ENCODE measurements around the gene CDS2. TPM values are rescaled to one million over a fixed set of nuclear protein-coding genes. Genes with fewer than 3 reads are reported as not detected.

The CDS2 gene
- total and polyA plus RNA-seq, 2 experiments from 2014 or later, result 16.8 to 40.8 TPM

- no peaks in the 10 kb centered on the region for H3K36me3 Mint-ChIP-seq (ENCODE audit: low read depth)
- TF ChIP-seq CTCF (conservative IDR thresholded peaks at IDR 0.05; ENCODE audit: low read depth in 2 of 2) (no peak), CREB1 (CRISPR knock-in tag; IDR thresholded peaks at IDR 0.05; ENCODE audit: low read depth) (no peak), EZH2 (IDR thresholded peaks at IDR 0.05; ENCODE audit: low read depth, unreplicated experiment) (no peak), ZNF462 (CRISPR knock-in tag; IDR thresholded peaks at IDR 0.05) (no peak), ETS1 (IDR thresholded peaks at IDR 0.05) (no peak), POLR2AphosphoS5 (IDR thresholded peaks at IDR 0.05; ENCODE audit: low read depth) (no peak), REST (IDR thresholded peaks at IDR 0.05; ENCODE audit: unreplicated experiment) (no peak), ZNF114 (CRISPR knock-in tag; IDR thresholded peaks at IDR 0.05) (no peak), EZH2phosphoT487 (IDR thresholded peaks at IDR 0.05; ENCODE audit: unreplicated experiment) (no peak), STAT1 (IDR thresholded peaks at IDR 0.05; ENCODE audit: unreplicated experiment) (no peak), JUNB (IDR thresholded peaks at IDR 0.05; ENCODE audit: unreplicated experiment) (no peak), NANOG (IDR thresholded peaks at IDR 0.05; ENCODE audit: borderline replicate concordance) (no peak), ZNF331 (CRISPR knock-in tag; IDR thresholded peaks at IDR 0.05; ENCODE audit: low read depth) (no peak)
- Histone ChIP-seq H4K20me1 (replicated peaks; ENCODE audit: insufficient read depth) (no peaks in the 10 kb centered on the region; the same call in none of the 2 replicates), H3K4me3 (no peak overlapping the region), H3K27ac (ENCODE audit: low read depth) (no peak overlapping the region), H3K9me2 (ENCODE audit: insufficient read depth) (no peaks in the 10 kb centered on the region), H3K79me2 (replicated peaks; ENCODE audit: insufficient read depth) (peaks cover 97% of the 10 kb centered on the region), H3K36me3 (ENCODE audit: insufficient read depth) (no peaks in the 10 kb centered on the region), H2AFZ (no peak overlapping the region), H3K4me1 (ENCODE audit: insufficient read depth) (no peaks in the 10 kb centered on the region), H3K4me2 (no peak overlapping the region), H3K27me3 (ENCODE audit: insufficient read depth) (no peaks in the 10 kb centered on the region), H3F3A (replicated peaks; ENCODE audit: low read depth) (no peaks in the 10 kb centered on the region)
- no peak overlapping the region for H3K4me3 Mint-ChIP-seq
- no peak for ATAC-seq
- no peak for DNase-seq (ENCODE audit: low spot score)
- H3K4me1 Mint-ChIP-seq, result peaks cover 8% of the 10 kb centered on the region
- H3K27ac Mint-ChIP-seq, result no peak overlapping the region
- H3K9me3 Mint-ChIP-seq, result no peaks in the 10 kb centered on the region
- H3K27me3 Mint-ChIP-seq (ENCODE audit: insufficient read depth, low read depth, poor library complexity), result no peaks in the 10 kb centered on the region
Observed at GRCh38 chr20:5133998-5134397, 7.2 kb downstream of the CDS2 start.
